Measurements from ENCODE around the gene CLIC6. TPM values are rescaled to one million over a fixed set of nuclear protein-coding genes. Genes with fewer than 3 reads are reported as not detected.

The CLIC6 gene
- total and polyA plus RNA-seq, 2 of the 8 experiments (the other 6 are each of a cell fraction or from before 2014, with no cell fraction given) = 0.42 to 1.3 TPM

DNA sequence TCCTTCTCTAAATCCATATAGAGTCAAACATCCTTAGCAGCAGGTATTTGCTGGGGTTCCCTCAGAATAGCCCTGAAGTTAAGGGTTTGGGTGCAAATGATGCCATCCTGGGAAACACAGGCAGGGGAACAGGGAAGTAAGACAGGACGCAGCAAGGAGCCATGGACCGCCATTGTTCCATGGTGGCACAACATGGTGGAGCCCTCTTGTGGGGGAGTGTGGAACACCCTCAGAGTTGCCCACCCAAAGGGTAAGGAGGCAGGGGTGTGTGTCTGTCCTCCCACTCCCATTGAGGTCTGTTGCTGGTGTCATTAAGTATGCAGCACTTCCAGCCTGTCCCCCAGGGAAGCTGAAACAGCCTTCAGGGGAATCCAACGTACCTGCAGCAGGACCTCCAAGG, 33.5 kb upstream of the CLIC6 start:
- CTCF ChIA-PET (ENCODE audit: partially characterized antibody) = interaction anchor here (0.6 to 5.1 kb wide), 12 partner anchors 10 to 1258 kb away, joined by 3 to 16 read pairs (median 4); no protein-coding TSS in a partner anchor
- peak in 1 of 2 experiments; percentile 77 for DNase-seq (ENCODE audit: low read depth in 1 of 2, low spot score in 2 of 2)
- H2BK5ac ChIP-seq (ENCODE audit: low read depth, low read length) = no peak overlapping the region
- TF ChIP-seq TAF1 (IDR thresholded peaks at IDR 0.05; ENCODE audit: low read depth, low read length) (no peak), RAD21 (IDR thresholded peaks at IDR 0.05 in 1 of 2, conservative IDR thresholded peaks at IDR 0.05 in 1 of 2; ENCODE audit: low read depth in 2 of 2, low read length in 2 of 2) (peak; percentile 50 to 57), YY1 (IDR thresholded peaks at IDR 0.05; ENCODE audit: low read depth, low read length) (peak; percentile 94)
- TF ChIP-seq, protein P1, sequence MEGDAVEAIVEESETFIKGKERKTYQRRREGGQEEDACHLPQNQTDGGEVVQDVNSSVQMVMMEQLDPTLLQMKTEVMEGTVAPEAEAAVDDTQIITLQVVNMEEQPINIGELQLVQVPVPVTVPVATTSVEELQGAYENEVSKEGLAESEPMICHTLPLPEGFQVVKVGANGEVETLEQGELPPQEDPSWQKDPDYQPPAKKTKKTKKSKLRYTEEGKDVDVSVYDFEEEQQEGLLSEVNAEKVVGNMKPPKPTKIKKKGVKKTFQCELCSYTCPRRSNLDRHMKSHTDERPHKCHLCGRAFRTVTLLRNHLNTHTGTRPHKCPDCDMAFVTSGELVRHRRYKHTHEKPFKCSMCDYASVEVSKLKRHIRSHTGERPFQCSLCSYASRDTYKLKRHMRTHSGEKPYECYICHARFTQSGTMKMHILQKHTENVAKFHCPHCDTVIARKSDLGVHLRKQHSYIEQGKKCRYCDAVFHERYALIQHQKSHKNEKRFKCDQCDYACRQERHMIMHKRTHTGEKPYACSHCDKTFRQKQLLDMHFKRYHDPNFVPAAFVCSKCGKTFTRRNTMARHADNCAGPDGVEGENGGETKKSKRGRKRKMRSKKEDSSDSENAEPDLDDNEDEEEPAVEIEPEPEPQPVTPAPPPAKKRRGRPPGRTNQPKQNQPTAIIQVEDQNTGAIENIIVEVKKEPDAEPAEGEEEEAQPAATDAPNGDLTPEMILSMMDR (IDR thresholded peaks at IDR 0.05; ENCODE audit: control extremely low read depth in 1 of 3, insufficient read depth in 1 of 3, low read depth in 1 of 3, low read length in 3 of 3) = peak; percentile 69 to 83 (median 74)
- H4K91ac ChIP-seq (replicated peaks; ENCODE audit: insufficient read length, low read length) = no peak overlapping the region
- no peak overlapping the region for H3K23ac ChIP-seq (ENCODE audit: insufficient read length)
- H4K5ac ChIP-seq (ENCODE audit: insufficient read length, low read depth, low read length) = no peak overlapping the region
- no peak overlapping the region for H3K4ac ChIP-seq (replicated peaks; ENCODE audit: insufficient read length, low read depth, low read length)
- H3K27me3 ChIP-seq (replicated peaks in 1 of 4; ENCODE audit: control insufficient read depth in 3 of 4, extremely low read depth in 1 of 4, insufficient read depth in 3 of 4, low read length in 3 of 4) = no peaks in the 10 kb centered on the region
- H2AK5ac ChIP-seq (ENCODE audit: low read depth, low read length) = no peak overlapping the region
- 80% methylated on average over 3 of the region's 3 CpGs; no CpG with 5 or more reads in 1 of the 2 experiments for WGBS, 2 experiments (ENCODE audit: extremely low coverage in 1 of 2, insufficient coverage in 1 of 2, insufficient read length in 1 of 2, insufficient replicate concordance in 2 of 2, low coverage in 1 of 2, low lambda C conversion rate in 2 of 2, missing lambda C conversion rate in 1 of 2)
- no peaks in the 10 kb centered on the region for H3K9me3 ChIP-seq (ENCODE audit: insufficient read depth in 2 of 2, low read depth in 1 of 2, low read length in 1 of 2)
- H3K79me1 ChIP-seq (ENCODE audit: low read depth, low read length) = no peaks in the 10 kb centered on the region
- H3K14ac ChIP-seq (ENCODE audit: insufficient read length) = no peak overlapping the region
- H3K4me2 ChIP-seq (ENCODE audit: insufficient read depth in 1 of 2, low read depth in 2 of 2, low read length in 2 of 2) = no peak overlapping the region
- H3K27ac ChIP-seq (ENCODE audit: low read depth, low read length) = no peak overlapping the region
- no peaks in the 10 kb centered on the region for H3K4me1 ChIP-seq (replicated peaks in 1 of 4; ENCODE audit: control insufficient read depth in 3 of 4, insufficient read depth in 4 of 4, low read length in 3 of 4)
- H2BK120ac ChIP-seq (replicated peaks; ENCODE audit: low read depth, low read length) = no peak overlapping the region
- H2BK20ac ChIP-seq (ENCODE audit: low read length) = no peak overlapping the region
- no peaks in the 10 kb centered on the region for H4K20me1 ChIP-seq (replicated peaks in 1 of 2; ENCODE audit: control insufficient read depth in 1 of 2, insufficient read depth in 2 of 2, low read length in 2 of 2)
- H2BK12ac ChIP-seq (ENCODE audit: low read depth, low read length) = no peak overlapping the region
- POLR2A ChIA-PET (ENCODE audit: partially characterized antibody) = no interaction called here
- H3K56ac ChIP-seq (replicated peaks; ENCODE audit: insufficient read length, low read depth, low read length) = no peak overlapping the region
- no peak overlapping the region for H3K18ac ChIP-seq (ENCODE audit: extremely low read depth, low read length)
- H3K23me2 ChIP-seq (ENCODE audit: low read depth, low read length) = no peaks in the 10 kb centered on the region
- H3K9ac ChIP-seq (replicated peaks in 1 of 4; ENCODE audit: extremely low read depth in 1 of 4, low read depth in 3 of 4, low read length in 3 of 4) = no peak overlapping the region
- no peak overlapping the region for H3K4me3 ChIP-seq (ENCODE audit: extremely low read depth in 1 of 4, insufficient read depth in 2 of 4, low read depth in 3 of 4, low read length in 4 of 4)
- H2BK15ac ChIP-seq (ENCODE audit: low read length) = no peak overlapping the region
- H3K79me2 ChIP-seq (ENCODE audit: control insufficient read depth in 1 of 2, insufficient read depth in 2 of 2, low read length in 2 of 2) = no peaks in the 10 kb centered on the region
- no peak for FAIRE-seq
- no peaks in the 10 kb centered on the region; a peak in 1 of 8 replicates for H3K36me3 ChIP-seq (ENCODE audit: control insufficient read depth in 2 of 4, insufficient read depth in 4 of 4, low read length in 3 of 4)
- no peak overlapping the region for H4K8ac ChIP-seq (ENCODE audit: extremely low read depth, insufficient read depth, low read length)
- no peak overlapping the region for H2AFZ ChIP-seq (ENCODE audit: low read length)
